GM21360 (cell line): ENCODE results near the gene EXOC1.
A peak's percentile ranks its signal among the peaks of the same experiment; 100 is the strongest.
"Not testable (repeated sequence)": the region's sequence is repeated elsewhere in the genome, so short reads cannot be mapped to it uniquely, and the experiment has no call there.

Source experiments
- ATAC-seq: cut with Tn5 transposase; IDR thresholded peaks from one replicate; pipeline ENCODE4 v1.9.1; 2021; ENCODE audit warnings: mild to moderate bottlenecking, moderate library complexity; ENCODE audit not compliant: unreplicated experiment

The EXOC1 gene, protein sequence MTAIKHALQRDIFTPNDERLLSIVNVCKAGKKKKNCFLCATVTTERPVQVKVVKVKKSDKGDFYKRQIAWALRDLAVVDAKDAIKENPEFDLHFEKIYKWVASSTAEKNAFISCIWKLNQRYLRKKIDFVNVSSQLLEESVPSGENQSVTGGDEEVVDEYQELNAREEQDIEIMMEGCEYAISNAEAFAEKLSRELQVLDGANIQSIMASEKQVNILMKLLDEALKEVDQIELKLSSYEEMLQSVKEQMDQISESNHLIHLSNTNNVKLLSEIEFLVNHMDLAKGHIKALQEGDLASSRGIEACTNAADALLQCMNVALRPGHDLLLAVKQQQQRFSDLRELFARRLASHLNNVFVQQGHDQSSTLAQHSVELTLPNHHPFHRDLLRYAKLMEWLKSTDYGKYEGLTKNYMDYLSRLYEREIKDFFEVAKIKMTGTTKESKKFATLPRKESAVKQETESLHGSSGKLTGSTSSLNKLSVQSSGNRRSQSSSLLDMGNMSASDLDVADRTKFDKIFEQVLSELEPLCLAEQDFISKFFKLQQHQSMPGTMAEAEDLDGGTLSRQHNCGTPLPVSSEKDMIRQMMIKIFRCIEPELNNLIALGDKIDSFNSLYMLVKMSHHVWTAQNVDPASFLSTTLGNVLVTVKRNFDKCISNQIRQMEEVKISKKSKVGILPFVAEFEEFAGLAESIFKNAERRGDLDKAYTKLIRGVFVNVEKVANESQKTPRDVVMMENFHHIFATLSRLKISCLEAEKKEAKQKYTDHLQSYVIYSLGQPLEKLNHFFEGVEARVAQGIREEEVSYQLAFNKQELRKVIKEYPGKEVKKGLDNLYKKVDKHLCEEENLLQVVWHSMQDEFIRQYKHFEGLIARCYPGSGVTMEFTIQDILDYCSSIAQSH

DNA sequence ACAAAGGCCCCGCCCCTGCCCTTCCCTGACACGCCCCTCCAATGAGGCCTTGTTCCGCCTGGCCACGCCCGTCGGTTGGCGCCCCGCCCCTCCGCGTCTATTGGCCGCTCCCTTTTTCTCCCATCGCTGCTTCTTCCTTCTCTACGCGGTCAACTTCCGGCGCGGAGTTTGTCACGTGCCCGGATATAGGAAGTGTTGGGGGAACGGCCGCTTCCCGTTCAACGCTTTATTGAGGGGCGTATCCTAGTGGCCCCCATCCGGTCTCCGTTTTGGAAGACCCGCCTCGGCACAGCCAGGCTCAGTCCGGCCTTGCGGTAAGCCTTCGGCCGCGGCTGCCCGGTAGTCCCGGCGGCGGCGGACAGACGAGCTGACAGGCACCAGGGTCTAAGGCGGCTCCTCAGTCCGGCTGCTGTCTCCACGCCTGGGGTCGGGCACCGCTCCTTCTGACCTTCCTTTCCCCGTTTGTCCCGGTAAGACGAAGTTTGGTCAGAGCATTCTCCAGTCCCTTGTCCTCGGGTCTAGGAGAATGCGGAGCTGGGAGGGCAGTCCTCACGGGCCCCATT, at the start of gene EXOC1:
EXOC1 (plus strand) TSS at position 165 of the 563 bp plus-strand sequence. CDS start 4,676 bp downstream, outside the sequence.
- peak; percentile 98 for ATAC-seq

DNA sequence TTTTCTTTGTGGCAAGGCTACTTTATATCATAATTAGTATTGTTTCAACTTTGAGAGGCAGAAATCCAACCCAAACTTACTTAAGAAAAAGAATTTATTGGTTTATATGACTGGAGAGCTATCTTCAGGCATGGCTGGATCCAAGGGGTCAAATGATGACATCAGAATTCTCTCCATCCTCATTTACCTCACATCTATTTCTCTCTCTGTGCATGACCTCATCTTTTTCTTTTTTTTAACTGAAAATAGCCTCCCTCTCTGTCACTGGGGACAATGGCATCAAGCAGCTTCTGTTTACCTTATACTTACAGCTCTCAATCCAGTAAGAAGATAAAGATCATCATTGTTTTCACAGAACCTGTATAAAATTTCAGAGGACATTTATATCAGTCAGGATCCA, 45.9 kb upstream of the EXOC1 start:
- ATAC-seq, result no peak

GRCh38 chr4:55808186-55808585, 45.3 kb upstream of the EXOC1 start:
- no peak for ATAC-seq

GRCh38 chr4:55808632-55809031, 44.8 kb upstream of the EXOC1 start:
- no peak for ATAC-seq

- no peak for ATAC-seq
Observed at GRCh38 chr4:55817691-55818090, 35.8 kb upstream of the EXOC1 start.

- ATAC-seq, result no peak
Observed at GRCh38 chr4:55819634-55820033, 33.8 kb upstream of the EXOC1 start, which contains the start of gene EXOC1L. TSS of gene EXOC1L (plus strand) at chr4:55819790. CDS start at chr4:55820027, 237 bp downstream.

GRCh38 chr4:55820279-55820678, 33.2 kb upstream of the EXOC1 start:
- ATAC-seq, result no peak

GRCh38 chr4:55822329-55822728, 31.1 kb upstream of the EXOC1 start:
- ATAC-seq, result no peak

- ATAC-seq, result no peak
Observed at GRCh38 chr4:55824865-55825264, 28.6 kb upstream of the EXOC1 start.

DNA sequence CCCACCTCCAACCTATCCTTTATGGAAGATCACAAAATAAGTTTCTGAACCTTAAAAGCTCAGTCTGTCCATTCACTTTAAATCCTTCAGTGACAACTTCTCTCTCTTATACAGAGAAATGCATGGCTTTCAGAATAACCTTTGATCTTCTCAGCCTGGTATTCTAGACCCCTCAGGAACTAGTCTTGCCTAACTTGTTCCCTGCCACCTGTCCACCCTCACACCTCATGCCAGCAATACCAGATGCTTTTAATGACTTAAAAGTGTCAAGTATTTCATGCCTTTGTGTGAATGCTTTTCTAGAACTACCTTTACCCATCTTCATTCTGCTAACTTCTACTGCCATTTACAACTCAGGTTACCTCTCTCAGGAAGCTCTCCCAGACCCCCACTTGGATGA, 26.5 kb upstream of the EXOC1 start:
- no peak for ATAC-seq

GRCh38 chr4:55827582-55827981, 25.9 kb upstream of the EXOC1 start:
- ATAC-seq, result no peak

- no peak for ATAC-seq
Observed at GRCh38 chr4:55830048-55830447, 23.4 kb upstream of the EXOC1 start.

- ATAC-seq, result no peak
Observed at GRCh38 chr4:55830716-55831115, 22.7 kb upstream of the EXOC1 start.

- no peak for ATAC-seq
Observed at GRCh38 chr4:55834086-55834795, 19.2 kb upstream of the EXOC1 start.

- no peak for ATAC-seq
Observed at GRCh38 chr4:55837903-55838302, 15.5 kb upstream of the EXOC1 start.

DNA sequence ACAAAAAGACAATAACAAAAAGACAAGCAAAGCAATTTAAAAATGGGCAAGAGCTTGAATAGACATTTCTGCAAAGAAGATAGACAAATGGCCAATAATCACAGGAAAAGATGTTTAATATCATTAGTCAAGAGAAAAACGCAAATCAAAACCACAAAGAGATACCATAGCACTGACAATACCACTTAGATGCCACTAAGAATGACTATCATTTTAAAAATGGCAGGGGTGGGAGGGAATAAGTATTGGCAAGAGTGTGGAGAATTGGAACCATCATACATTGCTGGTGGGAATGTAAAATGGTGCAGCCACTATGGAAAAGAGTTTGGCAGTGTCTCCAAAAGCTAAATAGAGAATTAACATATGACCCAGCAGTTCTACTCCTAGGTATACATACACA, 15.1 kb upstream of the EXOC1 start:
- ATAC-seq, result no peak

DNA sequence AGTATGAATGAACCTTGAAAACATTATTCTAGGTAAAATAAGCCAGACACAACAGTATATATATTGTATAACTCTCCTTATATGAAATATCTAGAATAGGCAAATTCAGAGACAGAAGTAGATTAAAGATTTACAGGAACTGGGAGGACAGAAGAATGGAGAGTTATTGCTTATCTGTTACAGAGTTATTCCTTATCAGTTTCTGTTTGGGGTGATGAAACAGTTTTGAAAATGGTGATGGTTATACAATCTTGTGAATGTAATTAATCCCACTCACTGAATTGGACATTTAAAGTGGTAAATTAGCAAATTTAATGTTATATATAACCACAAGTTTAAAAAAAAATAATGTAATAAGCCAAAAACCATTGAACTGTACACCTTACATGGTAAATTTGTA, 14.5 kb upstream of the EXOC1 start:
- no peak for ATAC-seq

- ATAC-seq, result no peak
Observed at GRCh38 chr4:55840956-55841355, 12.5 kb upstream of the EXOC1 start.

DNA sequence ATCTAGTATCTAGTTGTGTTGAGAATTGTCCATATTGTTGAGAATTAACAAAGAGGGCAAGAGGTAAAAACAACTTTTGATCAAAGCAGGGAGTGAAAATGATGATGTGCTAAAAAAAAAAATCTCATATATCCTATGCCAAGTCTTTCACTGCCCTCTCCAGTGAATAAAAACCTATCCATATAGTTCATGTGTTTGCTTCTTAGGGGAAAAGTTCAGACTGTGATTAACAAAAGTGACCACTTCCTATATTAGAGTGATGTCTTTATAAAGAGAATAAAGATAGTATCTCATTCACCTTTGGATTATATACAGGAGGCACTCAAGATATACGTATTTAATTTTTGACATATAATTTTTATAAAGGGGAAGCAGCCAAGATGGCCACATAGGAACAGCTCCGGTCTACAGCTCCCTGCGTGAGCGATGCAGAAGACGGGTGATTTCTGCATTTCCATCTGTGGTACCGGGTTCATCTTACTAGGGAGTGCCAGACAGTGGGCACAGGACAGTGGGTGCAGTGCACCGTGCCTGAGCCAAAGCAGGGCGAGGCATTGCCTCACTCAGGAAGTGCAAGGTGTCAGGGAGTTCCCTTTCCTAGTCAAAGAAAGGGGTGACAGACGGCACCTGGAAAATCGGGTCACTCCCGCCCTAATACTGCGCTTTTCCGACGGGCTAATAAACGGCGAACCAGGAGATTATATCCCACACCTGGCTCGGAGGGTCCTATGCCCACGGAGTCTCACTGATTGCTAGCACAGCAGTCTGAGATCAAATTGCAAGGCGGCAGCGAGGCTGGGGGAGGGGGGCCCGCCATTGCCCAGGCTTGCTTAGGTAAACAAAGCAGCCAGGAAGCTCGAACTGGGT, 11.8 kb upstream of the EXOC1 start:
- not testable (repeated sequence) for ATAC-seq

DNA sequence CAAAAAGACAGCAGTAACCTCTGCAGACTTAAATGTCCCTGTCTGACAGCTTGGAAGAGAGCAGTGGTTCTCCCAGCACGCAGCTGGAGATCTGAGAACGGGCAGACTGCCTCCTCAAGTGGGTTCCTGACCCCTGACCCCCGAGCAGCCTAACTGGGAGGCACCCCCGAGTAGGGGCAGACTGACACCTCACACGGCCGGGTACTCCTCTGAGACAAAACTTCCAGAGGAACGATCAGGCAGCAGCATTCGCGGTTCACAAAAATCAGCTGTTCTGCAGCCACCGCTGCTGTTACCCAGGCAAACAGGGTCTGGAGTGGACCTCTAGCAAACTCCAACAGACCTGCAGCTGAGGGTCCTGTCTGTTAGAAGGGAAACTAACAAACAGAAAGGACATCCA, 11.1 kb upstream of the EXOC1 start:
- ATAC-seq, result not testable (repeated sequence)
